ENCODE results near the gene ZFP37.
A peak's percentile ranks its signal among the peaks of the same experiment; 100 is the strongest.
"Not testable (repeated sequence)": the region's sequence is repeated elsewhere in the genome, so short reads cannot be mapped to it uniquely, and the experiment has no call there.

ZFP37 gene

DNA sequence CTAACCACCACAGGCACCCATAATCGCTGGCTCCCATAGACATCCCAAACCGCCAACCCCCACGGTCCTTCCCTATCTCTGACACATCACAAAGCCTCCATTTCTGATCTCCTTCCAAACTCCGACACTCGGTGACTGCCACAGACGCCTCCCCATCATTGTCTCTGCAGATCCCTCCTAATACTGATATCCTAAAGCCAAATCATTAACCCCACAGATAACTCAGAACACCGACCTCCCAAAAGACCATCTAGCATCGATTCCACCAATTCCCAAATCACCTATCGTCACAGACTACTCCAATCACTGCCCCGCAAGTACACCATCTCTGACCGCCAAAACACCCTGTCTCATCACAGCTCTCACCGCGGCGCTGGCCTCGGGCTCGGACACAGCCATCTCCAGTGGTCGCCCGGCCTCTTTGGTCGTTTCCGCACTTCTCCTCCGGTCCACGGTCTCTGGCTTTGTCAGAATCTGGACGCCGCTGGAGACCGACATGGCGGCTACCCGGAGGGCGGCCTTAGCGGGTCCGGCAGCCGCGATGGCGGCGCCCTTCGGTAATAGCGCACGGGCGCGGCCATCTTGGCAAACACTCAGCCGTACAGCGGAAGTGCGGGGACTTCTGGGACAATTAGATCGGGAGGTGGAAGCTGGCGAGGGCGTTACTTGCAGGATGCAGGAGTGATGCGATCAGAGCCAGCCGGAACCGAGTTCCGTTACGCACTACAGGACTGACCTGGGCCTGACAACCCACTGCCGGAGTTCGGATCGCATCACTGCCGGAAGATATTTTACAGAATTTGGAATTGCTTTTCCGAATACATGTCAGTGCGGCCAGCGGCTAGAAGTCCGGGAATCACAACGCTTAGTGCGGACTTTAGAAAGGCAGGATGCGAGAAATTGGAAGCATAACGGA, at the start of gene ZFP37:
Gene ZFP37, minus strand, starts transcription at position 534 of the 916 bp plus-strand sequence. Its CDS starts 36 bp downstream, at position 498.
- DNase-seq (ENCODE audit: low spot score), result peak; percentile 92

DNA sequence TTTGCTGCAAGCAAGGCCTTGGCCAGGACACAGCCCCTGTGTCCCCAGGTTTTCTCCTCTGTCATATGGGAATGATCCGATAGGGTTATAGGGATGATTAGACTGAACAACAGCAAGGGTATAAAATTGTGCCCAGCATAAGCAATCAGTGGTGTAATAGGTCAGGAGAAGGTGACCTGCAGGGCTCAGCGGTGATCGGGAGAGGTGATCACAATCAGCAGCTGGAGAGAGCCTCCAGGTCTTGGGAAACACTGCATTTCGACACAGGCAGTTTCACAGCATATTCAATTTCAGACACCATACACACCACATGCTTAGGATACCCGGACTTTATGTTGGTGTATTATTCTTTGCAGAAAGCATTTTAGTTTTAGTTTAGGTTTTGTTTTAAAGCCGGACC, 48.8 kb upstream of the ZFP37 start:
- not testable (repeated sequence) for DNase-seq (ENCODE audit: low spot score)

DNA sequence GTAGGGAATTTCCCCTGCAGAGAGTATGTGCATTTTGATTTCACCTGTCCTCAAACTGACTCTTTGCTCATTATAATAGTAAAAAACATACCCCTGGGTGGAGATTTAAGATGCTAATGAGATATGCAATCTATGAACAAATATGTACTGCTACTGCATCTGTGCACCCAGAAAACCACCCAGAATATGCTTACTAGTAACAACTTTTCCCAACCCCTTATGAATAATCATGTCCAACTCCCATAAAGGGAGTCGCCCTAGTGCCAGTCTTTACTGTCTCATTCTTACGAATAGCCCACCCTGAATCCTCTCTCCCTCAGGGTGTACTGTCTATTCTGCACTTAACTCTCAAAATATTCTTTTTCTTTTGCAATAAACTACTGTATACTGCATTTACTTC, 39.0 kb upstream of the ZFP37 start:
- no peak for DNase-seq (ENCODE audit: low spot score)

DNA sequence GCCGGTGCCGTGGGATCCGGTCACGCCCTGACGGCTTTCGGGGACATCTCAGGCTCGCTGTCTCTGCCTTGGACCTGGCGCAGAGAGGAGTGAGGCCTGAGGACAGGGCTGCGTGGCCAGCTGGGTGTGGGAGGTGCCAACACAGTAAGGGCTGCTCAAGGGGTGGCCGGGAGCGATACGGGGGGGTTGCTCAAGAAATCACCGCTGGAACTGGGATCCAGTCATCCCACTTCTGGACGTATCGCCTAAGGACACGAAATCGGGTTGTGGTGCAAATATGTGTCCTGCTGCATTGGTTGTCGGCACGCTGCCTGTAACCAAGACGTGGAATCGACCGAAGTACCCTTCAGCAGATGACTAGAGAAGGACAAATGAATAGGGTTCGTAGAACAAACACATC, 33.4 kb upstream of the ZFP37 start:
- not testable (repeated sequence) for DNase-seq (ENCODE audit: low spot score)

DNA sequence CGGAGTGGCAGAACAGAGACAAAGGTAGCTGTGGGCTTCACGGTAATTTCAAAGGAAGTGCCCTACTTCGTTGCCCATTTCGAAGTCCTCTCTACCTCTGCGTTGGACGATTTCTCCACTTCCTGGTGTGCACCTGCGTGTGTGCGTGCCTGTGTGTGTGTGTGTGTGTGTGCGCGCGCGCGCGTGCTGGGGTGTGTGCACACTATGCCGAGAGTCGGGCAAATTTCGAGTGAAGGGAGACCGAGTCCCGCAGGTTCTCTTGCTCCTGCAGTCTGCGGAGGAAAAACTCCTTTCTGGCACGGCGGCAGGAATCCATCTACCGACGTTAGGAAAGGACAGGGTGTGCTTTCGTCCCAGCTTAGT, 32.6 kb upstream of the ZFP37 start:
- not testable (repeated sequence) for DNase-seq (ENCODE audit: low spot score)

DNA sequence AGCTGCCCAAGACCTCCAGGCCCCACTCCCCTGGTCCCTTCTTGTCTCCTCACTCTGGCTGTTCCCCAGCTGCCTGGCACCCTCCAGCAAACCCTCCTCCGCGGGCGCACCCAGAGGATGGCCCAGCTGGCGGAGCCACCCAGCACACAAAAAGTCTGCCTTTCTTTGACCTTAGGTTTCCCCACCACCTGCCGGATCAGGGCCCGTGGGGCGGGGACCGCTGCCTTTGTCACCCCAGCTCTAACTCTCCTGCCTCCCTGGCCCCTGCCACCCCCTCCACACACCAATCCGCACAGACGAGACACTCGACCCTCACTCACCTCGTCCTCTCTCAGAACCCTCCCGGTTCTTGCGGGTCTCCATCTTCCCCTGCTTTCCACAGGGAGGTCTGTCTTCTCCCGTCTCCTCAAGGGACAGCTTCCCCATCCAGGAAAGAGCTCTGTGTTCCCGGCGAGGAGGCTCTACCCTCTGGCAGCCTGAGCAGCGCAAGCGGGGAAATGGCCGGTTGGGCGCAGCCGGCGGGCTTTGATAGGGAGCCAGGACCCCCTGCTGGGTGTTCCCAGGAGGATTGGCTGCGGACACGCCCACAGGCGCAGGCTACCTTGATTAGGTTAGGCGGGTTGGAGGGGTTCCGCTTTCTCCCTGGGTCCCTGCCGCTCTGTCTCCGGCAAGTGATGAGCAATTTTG, 32.1 kb upstream of the ZFP37 start:
- not testable (repeated sequence) for DNase-seq (ENCODE audit: low spot score)

DNA sequence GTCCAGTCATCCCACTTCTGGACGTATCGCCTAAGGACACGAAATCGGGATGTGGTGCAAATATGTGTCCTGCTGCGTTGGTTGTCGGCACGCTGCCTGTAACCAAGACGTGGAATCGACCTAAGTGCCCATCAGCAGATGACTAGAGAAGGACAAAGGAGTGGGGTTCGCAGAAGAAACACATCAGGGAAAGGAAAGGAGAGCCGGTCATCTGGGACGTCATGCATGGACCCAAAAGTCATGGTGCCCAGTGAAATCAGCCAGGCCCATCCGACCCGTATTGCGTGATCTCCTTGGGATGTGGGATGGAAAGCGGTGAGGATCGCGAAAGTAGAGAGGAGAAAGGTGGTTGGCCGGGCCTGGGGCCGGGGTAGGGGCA, 6.4 kb upstream of the ZFP37 start:
- not testable (repeated sequence) for DNase-seq (ENCODE audit: low spot score)

DNA sequence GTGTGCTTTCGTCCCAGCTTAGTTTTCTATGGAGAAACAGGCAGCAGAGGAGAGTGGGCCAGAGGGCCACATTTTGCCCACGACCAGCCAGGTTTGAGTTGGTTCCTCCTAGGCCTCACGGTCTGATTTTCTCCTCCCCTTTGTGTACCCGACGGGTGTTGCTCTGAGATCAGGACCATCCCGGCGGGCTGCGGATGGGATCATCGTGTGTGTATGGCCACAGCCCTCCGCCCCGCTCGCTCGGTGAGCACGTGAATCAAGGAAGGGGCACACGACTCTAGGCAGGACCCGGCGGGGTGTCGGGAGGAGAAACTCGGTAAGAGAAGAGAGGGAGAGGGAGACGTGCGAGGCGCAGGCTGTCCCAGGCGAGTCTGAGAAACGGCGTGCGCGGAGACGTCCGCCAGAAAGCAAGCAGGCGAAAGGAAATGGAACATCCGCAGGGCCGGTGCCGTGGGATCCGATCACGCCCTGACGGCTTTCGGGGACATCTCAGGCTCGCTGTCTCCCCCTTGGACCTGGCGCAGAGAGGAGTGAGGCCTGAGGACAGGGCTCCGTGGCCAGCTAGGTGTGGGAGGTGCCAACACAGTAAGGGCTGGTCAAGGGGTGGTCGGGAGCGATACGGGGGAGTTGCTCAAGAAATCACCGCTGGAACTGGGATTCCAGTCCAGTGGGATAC, 5.9 kb upstream of the ZFP37 start:
- DNase-seq (ENCODE audit: low spot score), result not testable (repeated sequence)

DNA sequence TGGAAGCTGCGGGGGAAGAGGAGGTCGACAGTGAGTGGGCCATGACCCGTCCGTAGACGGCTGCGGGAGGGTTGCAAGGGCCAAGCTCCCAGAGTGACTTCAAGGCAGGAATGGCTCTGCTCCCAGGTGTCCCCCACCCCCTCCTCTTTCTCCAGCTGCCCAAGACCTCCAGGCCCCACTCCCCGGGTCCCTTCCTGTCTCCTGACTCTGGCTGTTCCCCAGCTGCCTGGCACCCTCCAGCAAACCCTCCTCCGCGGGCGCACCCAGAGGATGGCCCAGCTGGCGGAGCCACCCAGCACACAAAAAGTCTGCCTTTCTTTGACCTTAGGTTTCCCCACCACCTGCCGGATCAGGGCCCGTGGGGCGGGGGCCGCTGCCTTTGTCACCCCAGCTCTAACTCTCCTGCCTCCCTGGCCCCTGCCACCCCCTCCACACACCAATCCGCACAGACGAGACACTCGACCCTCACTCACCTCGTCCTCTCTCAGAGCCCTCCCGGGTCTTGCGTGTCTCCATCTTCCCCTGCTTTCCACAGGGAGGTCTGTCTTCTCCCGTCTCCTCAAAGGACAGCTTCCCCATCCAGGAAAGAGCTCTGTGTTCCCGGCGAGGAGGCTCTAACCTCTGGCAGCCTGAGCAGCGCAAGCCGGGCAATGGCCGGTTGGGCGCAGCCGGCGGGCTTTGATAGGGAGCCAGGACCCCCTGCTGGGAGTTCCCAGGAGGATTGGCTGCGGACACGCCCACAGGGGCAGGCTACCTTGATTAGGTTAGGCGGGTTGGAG, 4.7 kb upstream of the ZFP37 start:
- DNase-seq (ENCODE audit: low spot score), result not testable (repeated sequence)

DNA sequence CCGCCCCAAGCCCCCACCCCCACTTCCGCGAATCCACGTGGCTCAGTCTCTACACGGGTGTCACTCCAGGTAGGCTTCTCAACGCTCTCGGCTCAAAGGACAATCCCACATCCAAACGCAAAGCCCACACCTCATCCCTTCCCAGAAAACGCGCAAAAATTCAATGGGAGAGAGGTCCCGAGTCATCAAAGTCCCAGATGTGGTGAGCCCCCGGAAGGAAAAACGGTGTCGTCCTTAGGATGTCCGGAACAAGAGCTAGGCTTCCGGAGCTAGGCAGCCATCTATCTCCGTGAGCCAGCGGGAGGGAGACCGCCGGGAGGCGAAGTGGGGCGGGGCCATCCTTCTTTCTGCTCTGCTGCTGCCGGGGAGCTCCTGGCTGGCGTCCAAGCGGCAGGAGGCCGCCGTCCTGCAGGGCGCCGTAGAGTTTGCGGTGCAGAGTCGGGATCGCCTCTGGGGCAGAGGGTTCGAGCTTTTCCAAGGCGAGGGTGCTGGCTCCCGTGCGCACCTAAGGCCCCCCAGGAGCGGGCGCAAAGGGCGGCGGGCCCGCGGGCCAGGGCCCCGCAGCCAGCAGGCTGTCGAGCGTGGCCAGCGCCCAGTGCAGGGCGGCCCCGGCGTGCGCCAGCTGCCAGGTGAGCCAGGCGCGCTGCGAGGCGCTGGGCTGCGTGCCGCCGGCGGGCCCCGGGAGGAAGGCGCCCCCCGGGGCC, 3.2 kb upstream of the ZFP37 start:
- not testable (repeated sequence) for DNase-seq (ENCODE audit: low spot score)

DNA sequence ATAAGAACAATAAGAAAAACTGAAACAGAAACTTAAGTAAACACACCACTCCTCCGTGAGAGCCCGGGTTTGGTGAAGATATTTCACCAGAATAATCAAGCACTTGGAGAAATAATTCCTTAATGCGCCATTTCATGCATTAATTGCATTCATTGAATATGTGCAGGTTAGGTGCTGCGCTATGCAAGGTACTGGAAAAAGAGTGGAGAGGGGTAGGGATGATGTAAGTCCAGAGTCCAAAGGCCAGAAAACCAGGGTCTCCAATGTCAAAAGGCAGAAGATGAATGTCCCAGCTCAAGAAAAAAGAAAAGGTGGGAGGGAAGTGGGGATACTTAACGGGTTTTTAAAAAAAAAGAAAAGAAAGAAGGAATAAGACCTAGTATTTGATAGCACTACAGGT, 669 bp upstream of the ZFP37 start:
- DNase-seq (ENCODE audit: low spot score), result no peak

DNA sequence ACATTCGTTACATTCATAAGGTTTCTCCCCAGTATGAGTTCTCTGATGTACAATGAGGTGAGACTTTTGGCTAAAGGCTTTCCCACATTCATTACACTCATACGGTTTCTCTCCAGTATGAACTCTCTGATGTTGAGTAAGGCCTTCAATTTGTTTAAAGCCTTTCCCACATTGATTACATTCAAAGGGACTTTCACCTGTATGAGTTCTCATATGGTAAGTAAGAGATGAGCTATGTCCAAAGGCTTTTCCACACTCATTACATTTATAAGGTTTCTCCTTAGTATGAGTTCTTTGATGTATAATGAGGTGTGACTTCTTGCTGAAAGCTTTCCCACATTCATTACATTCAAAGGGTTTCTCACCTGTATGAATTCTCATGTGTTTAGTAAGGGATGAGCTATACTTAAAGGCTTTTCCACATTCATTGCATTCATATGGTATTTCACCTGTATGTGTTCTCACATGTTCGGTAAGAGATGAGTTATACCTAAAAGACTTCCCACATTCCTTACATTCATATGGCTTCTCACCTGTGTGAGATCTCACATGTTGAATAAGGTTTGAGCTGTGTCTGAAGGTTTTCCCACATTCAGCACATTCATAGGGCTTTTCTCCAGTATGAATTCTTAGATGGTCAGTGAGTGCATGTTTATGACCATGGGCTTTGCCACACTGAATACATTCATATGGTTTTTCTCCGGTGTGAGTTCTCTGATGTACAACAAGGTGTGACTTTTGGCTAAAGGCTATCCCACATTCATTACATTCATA, 13.5 kb downstream of the ZFP37 start:
- no peak for DNase-seq (ENCODE audit: low spot score)

DNA sequence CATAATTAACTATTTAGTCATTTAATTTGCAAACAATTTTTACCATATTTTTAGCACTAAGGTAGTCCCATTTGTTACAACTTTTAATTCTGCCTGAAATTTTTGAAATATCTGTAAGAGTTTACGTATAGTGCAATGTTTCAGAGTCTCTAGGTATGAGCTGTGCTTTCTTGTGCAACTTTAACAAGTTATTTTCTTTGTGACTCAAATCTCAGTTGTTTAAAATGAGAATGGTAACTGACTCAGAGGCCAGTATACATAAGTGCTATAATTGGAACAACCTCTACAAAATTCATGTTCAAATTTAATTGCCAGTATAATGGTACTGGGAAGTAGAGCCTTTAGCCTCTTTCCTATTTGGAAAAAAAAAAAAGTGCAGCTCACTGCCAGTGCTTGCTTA, 30.3 kb downstream of the ZFP37 start:
- DNase-seq (ENCODE audit: low spot score), result no peak

DNA sequence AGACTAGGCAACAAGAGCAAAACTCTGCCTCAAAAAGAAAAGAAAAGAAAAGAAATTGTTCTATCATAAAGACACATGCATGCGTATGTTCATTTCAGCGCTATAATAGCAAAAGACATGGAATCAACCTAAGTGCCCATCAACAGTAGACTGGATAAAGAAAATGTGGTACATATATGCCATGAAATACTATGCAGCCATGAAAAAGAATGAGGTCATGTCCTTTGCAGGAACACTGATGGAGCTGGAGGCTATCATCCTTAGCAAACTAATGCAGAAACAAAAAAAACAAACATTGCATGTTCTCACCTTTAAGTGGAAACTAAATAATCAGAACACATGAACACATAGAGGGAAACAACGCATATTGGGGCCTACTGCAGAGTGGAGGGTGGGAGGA, 38.3 kb downstream of the ZFP37 start:
- no peak for DNase-seq (ENCODE audit: low spot score)

DNA sequence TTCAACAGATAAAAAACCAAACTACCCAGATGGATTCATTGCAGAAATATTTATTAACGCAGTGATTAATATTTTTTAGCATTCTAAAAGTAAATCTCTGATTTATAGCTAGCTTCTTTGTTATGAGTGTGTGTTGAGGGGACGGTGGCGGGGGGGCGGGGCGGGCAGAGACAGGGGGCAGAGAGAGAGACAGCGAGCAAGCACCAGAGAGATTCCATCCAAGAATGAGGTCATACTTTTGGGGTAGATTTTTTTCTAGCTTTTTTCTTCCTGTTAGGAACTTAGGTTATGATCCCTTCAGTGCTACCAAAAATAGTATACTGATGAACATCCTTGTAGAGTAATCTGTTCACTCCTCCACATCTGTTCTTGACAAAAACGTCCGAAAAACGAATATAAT, 44.0 kb downstream of the ZFP37 start:
- DNase-seq (ENCODE audit: low spot score), result no peak

DNA sequence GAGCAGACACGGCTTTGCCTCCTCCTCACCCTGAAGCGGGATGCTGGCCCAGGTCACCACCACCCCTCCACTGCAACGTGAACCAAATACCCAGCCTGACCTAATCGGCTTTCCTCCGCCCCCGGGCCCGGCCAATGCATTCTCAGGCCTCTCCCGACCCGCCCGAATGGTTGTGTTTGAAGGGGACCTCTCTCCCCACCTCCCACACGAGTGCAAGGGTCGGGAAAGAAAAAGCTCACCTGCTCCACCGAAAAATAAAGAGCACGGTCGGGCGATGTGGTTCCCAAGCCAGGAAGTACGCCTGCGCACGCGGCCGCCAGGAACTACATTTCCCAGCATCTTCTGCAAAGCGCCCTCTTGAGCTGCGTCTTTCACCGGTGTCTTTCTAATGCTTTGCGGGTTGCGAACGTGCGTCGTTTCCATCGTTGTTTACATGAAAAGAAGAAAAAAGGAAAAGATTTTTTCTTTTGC, 44.6 kb downstream of the ZFP37 start, which contains the start of gene ZNF883:
Gene ZNF883, minus strand, starts transcription at position 282 of the 471 bp plus-strand sequence.
- DNase-seq (ENCODE audit: low spot score), result peak; percentile 66

DNA sequence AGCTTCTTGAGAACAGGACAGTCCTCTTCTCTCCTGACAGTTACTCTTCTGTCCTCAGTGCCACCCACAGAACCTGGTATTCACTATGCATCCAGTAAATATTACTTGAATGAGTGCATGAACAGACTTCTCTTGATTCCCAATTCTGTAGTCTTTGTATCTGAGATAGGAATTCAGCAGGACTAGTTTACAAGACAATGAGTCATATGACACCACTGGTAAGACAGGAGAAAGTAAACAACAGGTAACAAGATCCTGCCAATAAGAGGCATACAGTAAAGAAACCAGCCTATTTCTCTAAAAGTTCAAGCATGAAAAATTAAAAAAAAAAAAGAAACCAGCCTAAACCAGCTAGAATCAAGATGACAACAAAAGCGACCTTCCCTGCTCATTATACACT, 50.7 kb downstream of the ZFP37 start:
- no peak for DNase-seq (ENCODE audit: low spot score)

DNA sequence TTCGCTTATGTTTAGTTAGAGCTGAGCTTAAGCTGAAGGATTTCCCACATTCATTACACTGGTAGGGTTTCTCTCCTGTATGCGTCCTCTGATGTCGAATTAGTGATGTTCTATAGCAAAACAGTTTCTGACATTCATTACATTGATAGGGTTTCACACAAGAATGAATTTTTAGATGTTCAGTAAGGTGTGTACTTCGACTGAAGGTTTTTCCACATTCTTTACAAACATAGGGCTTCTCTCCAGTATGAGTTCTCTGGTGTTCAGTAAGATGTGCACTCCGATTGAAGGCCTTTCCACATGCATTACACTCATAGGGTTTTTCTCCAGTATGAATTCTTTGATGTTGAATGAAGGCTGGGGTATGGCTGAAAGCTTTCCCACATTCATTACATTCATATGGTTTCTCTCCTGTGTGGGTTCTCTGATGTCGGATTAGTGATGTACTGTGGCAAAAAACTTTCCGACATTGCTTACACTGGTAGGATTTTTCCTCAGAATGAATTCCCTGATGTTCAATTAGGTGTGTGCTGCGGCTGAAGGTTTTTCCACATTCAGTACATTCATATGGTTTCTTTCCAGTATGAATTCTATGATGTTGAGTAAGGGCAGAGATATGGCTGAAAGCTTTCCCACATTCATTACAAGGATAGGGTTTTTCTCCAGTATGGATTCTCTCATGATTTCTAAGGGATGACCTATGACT, 59.1 kb downstream of the ZFP37 start:
- no peak for DNase-seq (ENCODE audit: low spot score)

Measured in kidney tubule cell (primary cell).